GM23338 (cell line): Measurements from ENCODE around the gene PRPF40B. TPM values are rescaled to one million over a fixed set of nuclear protein-coding genes. Genes with fewer than 3 reads are reported as not detected.

ENCODE experiments used
- ATAC-seq: fragments of 200-7000 bp; cut with Tn5 transposase; 3 replicates; pipeline ENCODE4 v1.9.1; 2020
- DNase-seq: peaks from one replicate; pipeline ENCODE4 v3.0.0-alpha.2; 2015; ENCODE audit warnings: low spot score
- H2AFZ ChIP-seq: fragments of 200-600 bp; sonication (generic); 2 replicates; pipeline ENCODE4 v1.8.0; 2016; ENCODE audit warnings: antibody characterized with exemption, mild to moderate bottlenecking, moderate library complexity
- H3F3A ChIP-seq: fragments of 200-600 bp; sonication (generic); replicated peaks from 2 replicates; pipeline ENCODE4 v1.8.0; 2017; ENCODE audit warnings: antibody characterized with exemption, mixed run types, low read depth
- H3K27ac ChIP-seq: fragments of 200-600 bp; sonication (generic); 2 replicates; pipeline ENCODE4 v1.6.1; 2016; ENCODE audit warnings: low read depth
- H3K27me3 ChIP-seq: fragments of 200-600 bp; sonication (generic); 2 replicates; pipeline ENCODE4 v1.8.0; 2016; ENCODE audit warnings: mild to moderate bottlenecking, mixed run types, moderate library complexity; ENCODE audit not compliant: insufficient read depth
- H3K36me3 ChIP-seq: fragments of 200-600 bp; sonication (generic); 2 replicates; pipeline ENCODE4 v1.8.0; 2016; ENCODE audit warnings: mild to moderate bottlenecking; ENCODE audit not compliant: insufficient read depth
- H3K4me1 ChIP-seq: fragments of 200-600 bp; sonication (generic); 2 replicates; pipeline ENCODE4 v1.8.0; 2016; ENCODE audit warnings: mild to moderate bottlenecking, moderate library complexity; ENCODE audit not compliant: insufficient read depth
- H3K4me2 ChIP-seq: fragments of 200-600 bp; sonication (generic); 2 replicates; pipeline ENCODE4 v1.7.1; 2017; ENCODE audit warnings: mixed run types
- H3K4me3 ChIP-seq: fragments of 200-600 bp; sonication (generic); 2 replicates; pipeline ENCODE4 v1.6.1; 2016; ENCODE audit warnings: mixed run types
- H3K79me2 ChIP-seq: fragments of 200-600 bp; sonication (generic); replicated peaks from 2 replicates; pipeline ENCODE4 v1.8.0; 2017; ENCODE audit warnings: mild to moderate bottlenecking; ENCODE audit not compliant: insufficient read depth
- H3K9me2 ChIP-seq: fragments of 200-600 bp; sonication (generic); 2 replicates; pipeline ENCODE4 v1.8.0; 2017; ENCODE audit not compliant: insufficient read depth
- H4K20me1 ChIP-seq: fragments of 200-600 bp; sonication (generic); replicated peaks from 2 replicates; pipeline ENCODE4 v1.8.0; 2017; ENCODE audit warnings: mild to moderate bottlenecking; ENCODE audit not compliant: insufficient read depth
- H3K27ac Mint-ChIP-seq: 2 replicates; pipeline ENCODE4 v1.8.0; 2020; ENCODE audit warnings: inconsistent platforms, mild to moderate bottlenecking, moderate library complexity, mixed read lengths
- H3K27me3 Mint-ChIP-seq: 3 replicates; pipeline ENCODE4 v1.8.0; 2022; ENCODE audit warnings: low read depth, mild to moderate bottlenecking, moderate library complexity, mixed read lengths, inconsistent platforms; ENCODE audit not compliant: insufficient read depth, poor library complexity
- H3K36me3 Mint-ChIP-seq: 3 replicates; pipeline ENCODE4 v1.8.0; 2021; ENCODE audit warnings: low read depth, mild to moderate bottlenecking, inconsistent platforms, moderate library complexity, mixed read lengths
- H3K4me1 Mint-ChIP-seq: 3 replicates; pipeline ENCODE4 v1.8.0; 2020; ENCODE audit warnings: mild to moderate bottlenecking, inconsistent platforms, mixed read lengths
- H3K4me3 Mint-ChIP-seq: 3 replicates; pipeline ENCODE4 v1.8.0; 2021; ENCODE audit warnings: moderate library complexity, mild to moderate bottlenecking, inconsistent platforms, mixed read lengths
- H3K9me3 Mint-ChIP-seq: 3 replicates; pipeline ENCODE4 v1.8.0; 2020; ENCODE audit warnings: moderate library complexity, mild to moderate bottlenecking, inconsistent platforms, mixed read lengths
- POLR2AphosphoS5 ChIP-seq: IDR thresholded peaks from 2 replicates; pipeline ENCODE4 v1.6.1; 2016; ENCODE audit warnings: antibody characterized with exemption, low read depth
- STAT1 ChIP-seq: IDR thresholded peaks from one replicate; pipeline ENCODE4 v1.6.1; 2016; ENCODE audit warnings: antibody characterized with exemption; ENCODE audit not compliant: unreplicated experiment
- ZNF114 ChIP-seq: fragments of 250-450 bp; sonication (Bioruptor Pico); IDR thresholded peaks from 2 replicates; pipeline ENCODE4 v1.5.0; 2020; ENCODE audit warnings: mild to moderate bottlenecking, moderate library complexity
- polyA plus RNA-seq: library from polyadenylated mRNA; unstranded; fragments of >200 nt; fragmentation: Nextera tagmentation; extraction: Ambion mirVana; gene quantifications from 2 replicates; pipeline ENCODE4 v1.2.1, GENCODE V29; 2016
- total RNA-seq: library from RNA; depleted of rRNA; stranded (reverse); fragments of >200 nt; shearing (Covaris generic); gene quantifications from 2 replicates; pipeline ENCODE4 v1.2.3, GENCODE V29; 2014
- TF ChIP-seq, protein P1 (sequence below), 2 experiments: fragments of 200-600 bp in 1 of 2; sonication (generic) in 1 of 2; conservative IDR thresholded peaks; 2 replicates each; pipeline versions ENCODE4 v1.5.1 to v1.6.1; 2016 to 2017; ENCODE audit warnings: antibody characterized with exemption in 2 of 2, low read depth in 2 of 2, mild to moderate bottlenecking in 2 of 2, moderate library complexity in 1 of 2
- TF ChIP-seq, protein P2 (sequence below): IDR thresholded peaks from 2 replicates; pipeline ENCODE4 v1.6.1; 2016; ENCODE audit warnings: antibody characterized with exemption
- TF ChIP-seq, protein P3 (sequence below): fragments of 250-450 bp; sonication (Bioruptor Pico); IDR thresholded peaks from 2 replicates; pipeline ENCODE4 v1.5.0; 2020; ENCODE audit warnings: mild to moderate bottlenecking, moderate library complexity

PRPF40B gene
- total and polyA plus RNA-seq, 2 experiments from 2014 or later: 17.9 to 19.0 TPM

DNA sequence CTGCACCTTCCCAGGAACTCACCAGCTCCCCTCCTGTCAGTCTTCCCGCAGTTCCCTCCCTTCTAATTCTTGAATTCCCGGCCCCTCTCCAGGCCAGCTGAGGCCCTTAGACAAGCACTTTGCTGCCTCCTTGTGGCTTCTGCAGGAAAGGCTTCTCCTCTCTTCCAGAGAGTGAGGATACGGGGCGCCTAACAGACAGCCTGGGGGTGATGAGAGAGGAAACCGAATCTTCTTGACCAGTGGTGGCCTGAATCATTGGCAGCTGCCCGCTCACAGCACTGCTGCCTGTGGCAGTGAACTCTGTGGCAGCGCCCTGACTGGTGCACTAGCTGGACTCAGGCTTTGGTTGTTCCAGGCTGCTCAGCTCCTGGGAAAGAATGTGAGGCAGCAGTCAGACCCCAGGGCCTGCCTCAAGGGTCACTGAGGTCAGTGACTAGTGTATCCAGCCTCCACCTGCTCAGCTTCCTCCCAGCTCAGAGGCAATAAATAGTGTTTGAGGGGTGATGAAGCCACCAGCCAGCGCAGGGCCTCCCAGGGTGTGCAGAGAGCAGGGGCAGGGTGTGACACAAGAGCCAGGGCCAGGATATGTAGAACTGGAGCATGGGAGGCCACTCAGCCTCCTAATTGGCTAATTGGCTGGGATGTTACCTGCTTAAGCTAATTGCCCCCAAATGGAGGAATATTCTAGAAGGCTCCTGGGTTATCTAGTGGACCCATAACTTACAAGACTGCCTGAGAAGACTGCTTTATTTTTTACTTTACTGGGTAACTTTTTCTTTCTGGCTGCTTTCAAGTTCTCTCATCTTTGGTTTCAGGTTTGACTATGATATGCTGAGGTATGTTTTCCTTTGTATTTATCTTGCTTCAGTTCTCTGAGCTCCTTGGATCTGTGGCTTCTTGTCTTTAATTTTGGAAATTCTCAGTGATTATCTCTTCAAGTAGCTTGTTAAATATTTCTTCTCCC is 42.5 kb upstream of the PRPF40B start:
- Histone ChIP-seq H3K4me2 (no peak overlapping the region), H3K4me3 (no peak overlapping the region)
- H3K27ac Mint-ChIP-seq: no peak overlapping the region

DNA sequence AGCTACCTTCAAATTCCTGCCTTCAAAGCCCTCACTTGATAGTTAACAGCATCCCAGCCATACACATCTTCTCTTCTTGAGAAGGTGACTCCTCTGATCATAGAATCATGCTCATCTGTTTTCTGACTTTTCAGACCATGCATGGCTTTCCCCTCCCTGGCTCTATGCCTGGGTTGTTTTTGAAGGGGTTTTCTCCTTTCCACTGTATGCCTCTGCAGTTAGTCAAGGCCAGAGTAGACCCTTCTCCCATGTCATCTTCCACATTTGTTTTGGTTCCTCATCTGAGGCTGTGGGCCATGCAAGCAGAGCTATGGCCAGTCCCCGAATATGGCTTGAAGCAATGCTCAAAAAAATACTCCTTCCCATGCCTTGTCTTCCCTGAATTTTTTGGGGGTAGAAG is 41.2 kb upstream of the PRPF40B start:
- peaks cover 2% of the 10 kb centered on the region; the same call in 1 of the 3 replicates for H3K36me3 Mint-ChIP-seq
- Histone ChIP-seq H3K4me2 (no peak overlapping the region), H4K20me1 (peaks cover 2% of the 10 kb centered on the region; the same call in 1 of the 2 replicates), H3K27me3 (no peaks in the 10 kb centered on the region), H3K4me3 (no peak overlapping the region), H3K4me1 (no peaks in the 10 kb centered on the region), H2AFZ (no peak overlapping the region), H3K27ac (no peak overlapping the region), H3K36me3 (no peaks in the 10 kb centered on the region), H3F3A (no peaks in the 10 kb centered on the region), H3K9me2 (no peaks in the 10 kb centered on the region), H3K79me2 (0 out of 2 replicates have a peak, but pooled peaks cover 14% of the 10 kb centered on the region)
- DNase-seq: no peak
- H3K9me3 Mint-ChIP-seq: no peaks in the 10 kb centered on the region
- H3K4me1 Mint-ChIP-seq: peaks cover 16% of the 10 kb centered on the region
- no peak overlapping the region for H3K27ac Mint-ChIP-seq
- peaks cover 9% of the 10 kb centered on the region for H3K27me3 Mint-ChIP-seq
- no peak overlapping the region for H3K4me3 Mint-ChIP-seq
- no peak for ATAC-seq
- TF ChIP-seq, protein P1, sequence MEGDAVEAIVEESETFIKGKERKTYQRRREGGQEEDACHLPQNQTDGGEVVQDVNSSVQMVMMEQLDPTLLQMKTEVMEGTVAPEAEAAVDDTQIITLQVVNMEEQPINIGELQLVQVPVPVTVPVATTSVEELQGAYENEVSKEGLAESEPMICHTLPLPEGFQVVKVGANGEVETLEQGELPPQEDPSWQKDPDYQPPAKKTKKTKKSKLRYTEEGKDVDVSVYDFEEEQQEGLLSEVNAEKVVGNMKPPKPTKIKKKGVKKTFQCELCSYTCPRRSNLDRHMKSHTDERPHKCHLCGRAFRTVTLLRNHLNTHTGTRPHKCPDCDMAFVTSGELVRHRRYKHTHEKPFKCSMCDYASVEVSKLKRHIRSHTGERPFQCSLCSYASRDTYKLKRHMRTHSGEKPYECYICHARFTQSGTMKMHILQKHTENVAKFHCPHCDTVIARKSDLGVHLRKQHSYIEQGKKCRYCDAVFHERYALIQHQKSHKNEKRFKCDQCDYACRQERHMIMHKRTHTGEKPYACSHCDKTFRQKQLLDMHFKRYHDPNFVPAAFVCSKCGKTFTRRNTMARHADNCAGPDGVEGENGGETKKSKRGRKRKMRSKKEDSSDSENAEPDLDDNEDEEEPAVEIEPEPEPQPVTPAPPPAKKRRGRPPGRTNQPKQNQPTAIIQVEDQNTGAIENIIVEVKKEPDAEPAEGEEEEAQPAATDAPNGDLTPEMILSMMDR (conservative IDR thresholded peaks at IDR 0.05; ENCODE audit: low read depth in 2 of 2): no peak
- TF ChIP-seq ZNF114 (CRISPR knock-in tag): no peak
- no peak for TF ChIP-seq POLR2AphosphoS5
- TF ChIP-seq, protein P2, sequence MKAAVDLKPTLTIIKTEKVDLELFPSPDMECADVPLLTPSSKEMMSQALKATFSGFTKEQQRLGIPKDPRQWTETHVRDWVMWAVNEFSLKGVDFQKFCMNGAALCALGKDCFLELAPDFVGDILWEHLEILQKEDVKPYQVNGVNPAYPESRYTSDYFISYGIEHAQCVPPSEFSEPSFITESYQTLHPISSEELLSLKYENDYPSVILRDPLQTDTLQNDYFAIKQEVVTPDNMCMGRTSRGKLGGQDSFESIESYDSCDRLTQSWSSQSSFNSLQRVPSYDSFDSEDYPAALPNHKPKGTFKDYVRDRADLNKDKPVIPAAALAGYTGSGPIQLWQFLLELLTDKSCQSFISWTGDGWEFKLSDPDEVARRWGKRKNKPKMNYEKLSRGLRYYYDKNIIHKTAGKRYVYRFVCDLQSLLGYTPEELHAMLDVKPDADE: no peak
- TF ChIP-seq STAT1: no peak
- TF ChIP-seq, protein P3, sequence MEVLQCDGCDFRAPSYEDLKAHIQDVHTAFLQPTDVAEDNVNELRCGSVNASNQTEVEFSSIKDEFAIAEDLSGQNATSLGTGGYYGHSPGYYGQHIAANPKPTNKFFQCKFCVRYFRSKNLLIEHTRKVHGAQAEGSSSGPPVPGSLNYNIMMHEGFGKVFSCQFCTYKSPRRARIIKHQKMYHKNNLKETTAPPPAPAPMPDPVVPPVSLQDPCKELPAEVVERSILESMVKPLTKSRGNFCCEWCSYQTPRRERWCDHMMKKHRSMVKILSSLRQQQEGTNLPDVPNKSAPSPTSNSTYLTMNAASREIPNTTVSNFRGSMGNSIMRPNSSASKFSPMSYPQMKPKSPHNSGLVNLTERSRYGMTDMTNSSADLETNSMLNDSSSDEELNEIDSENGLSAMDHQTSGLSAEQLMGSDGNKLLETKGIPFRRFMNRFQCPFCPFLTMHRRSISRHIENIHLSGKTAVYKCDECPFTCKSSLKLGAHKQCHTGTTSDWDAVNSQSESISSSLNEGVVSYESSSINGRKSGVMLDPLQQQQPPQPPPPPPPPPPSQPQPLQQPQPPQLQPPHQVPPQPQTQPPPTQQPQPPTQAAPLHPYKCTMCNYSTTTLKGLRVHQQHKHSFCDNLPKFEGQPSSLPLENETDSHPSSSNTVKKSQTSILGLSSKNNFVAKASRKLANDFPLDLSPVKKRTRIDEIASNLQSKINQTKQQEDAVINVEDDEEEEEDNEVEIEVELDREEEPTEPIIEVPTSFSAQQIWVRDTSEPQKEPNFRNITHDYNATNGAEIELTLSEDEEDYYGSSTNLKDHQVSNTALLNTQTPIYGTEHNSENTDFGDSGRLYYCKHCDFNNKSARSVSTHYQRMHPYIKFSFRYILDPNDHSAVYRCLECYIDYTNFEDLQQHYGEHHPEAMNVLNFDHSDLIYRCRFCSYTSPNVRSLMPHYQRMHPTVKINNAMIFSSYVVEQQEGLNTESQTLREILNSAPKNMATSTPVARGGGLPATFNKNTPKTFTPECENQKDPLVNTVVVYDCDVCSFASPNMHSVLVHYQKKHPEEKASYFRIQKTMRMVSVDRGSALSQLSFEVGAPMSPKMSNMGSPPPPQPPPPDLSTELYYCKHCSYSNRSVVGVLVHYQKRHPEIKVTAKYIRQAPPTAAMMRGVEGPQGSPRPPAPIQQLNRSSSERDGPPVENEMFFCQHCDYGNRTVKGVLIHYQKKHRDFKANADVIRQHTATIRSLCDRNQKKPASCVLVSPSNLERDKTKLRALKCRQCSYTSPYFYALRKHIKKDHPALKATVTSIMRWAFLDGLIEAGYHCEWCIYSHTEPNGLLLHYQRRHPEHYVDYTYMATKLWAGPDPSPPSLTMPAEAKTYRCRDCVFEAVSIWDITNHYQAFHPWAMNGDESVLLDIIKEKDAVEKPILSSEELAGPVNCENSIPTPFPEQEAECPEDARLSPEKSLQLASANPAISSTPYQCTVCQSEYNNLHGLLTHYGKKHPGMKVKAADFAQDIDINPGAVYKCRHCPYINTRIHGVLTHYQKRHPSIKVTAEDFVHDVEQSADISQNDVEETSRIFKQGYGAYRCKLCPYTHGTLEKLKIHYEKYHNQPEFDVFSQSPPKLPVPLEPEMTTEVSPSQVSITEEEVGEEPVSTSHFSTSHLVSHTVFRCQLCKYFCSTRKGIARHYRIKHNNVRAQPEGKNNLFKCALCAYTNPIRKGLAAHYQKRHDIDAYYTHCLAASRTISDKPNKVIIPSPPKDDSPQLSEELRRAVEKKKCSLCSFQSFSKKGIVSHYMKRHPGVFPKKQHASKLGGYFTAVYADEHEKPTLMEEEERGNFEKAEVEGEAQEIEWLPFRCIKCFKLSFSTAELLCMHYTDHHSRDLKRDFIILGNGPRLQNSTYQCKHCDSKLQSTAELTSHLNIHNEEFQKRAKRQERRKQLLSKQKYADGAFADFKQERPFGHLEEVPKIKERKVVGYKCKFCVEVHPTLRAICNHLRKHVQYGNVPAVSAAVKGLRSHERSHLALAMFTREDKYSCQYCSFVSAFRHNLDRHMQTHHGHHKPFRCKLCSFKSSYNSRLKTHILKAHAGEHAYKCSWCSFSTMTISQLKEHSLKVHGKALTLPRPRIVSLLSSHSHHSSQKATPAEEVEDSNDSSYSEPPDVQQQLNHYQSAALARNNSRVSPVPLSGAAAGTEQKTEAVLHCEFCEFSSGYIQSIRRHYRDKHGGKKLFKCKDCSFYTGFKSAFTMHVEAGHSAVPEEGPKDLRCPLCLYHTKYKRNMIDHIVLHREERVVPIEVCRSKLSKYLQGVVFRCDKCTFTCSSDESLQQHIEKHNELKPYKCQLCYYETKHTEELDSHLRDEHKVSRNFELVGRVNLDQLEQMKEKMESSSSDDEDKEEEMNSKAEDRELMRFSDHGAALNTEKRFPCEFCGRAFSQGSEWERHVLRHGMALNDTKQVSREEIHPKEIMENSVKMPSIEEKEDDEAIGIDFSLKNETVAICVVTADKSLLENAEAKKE (CRISPR knock-in tag): no peak

More for the DNA sequence above, 42.5 kb upstream of the PRPF40B start:
- Histone ChIP-seq H3K27me3 (no peaks in the 10 kb centered on the region), H2AFZ (no peak overlapping the region), H3K27ac (no peak overlapping the region), H4K20me1 (0 out of 2 replicates have a peak, but pooled peaks cover 2% of the 10 kb centered on the region), H3K9me2 (no peaks in the 10 kb centered on the region), H3F3A (no peaks in the 10 kb centered on the region), H3K79me2 (0 out of 2 replicates have a peak, but pooled peaks cover 14% of the 10 kb centered on the region), H3K36me3 (no peaks in the 10 kb centered on the region), H3K4me1 (no peaks in the 10 kb centered on the region)
- Mint-ChIP-seq H3K36me3 (peaks cover 2% of the 10 kb centered on the region; the same call in 1 of the 3 replicates), H3K9me3 (no peaks in the 10 kb centered on the region), H3K4me3 (peak overlapping the region; percentile 2; the same call in 1 of the 3 replicates), H3K4me1 (peaks cover 12% of the 10 kb centered on the region), H3K27me3 (peaks cover 9% of the 10 kb centered on the region)
- DNase-seq (peak; percentile 98), ATAC-seq (peak; percentile 97)
- no peak for TF ChIP-seq POLR2AphosphoS5
- TF ChIP-seq, protein P1 (conservative IDR thresholded peaks at IDR 0.05; ENCODE audit: low read depth in 2 of 2): peak; percentile 92 to 97
